ENCODE measurements around the gene CPPED1. TPM values are rescaled to one million over a fixed set of nuclear protein-coding genes. Genes with fewer than 3 reads are reported as not detected.
A peak's percentile ranks its signal among the peaks of the same experiment; 100 is the strongest.

CPPED1 gene
- total and polyA plus RNA-seq, 10 donors: 10.0 to 66.3 (median 45.4) TPM

- Histone ChIP-seq H3K4me3 (no peak overlapping the region), H3K27me3 (replicated peaks in 1 of 7) (no peaks in the 10 kb centered on the region), H3K9me3 (no peaks in the 10 kb centered on the region), H3K27ac (no peak overlapping the region), H3K36me3 (peaks cover 0 to 14% (median 0%) of the 10 kb centered on the region in 6 donors), H3K4me1 (peaks cover 11 to 59% (median 28%) of the 10 kb centered on the region in 6 donors)
- intact Hi-C loops (cut with DNase I; ENCODE audit: low total_unique reads): no loop called here
- DNase-seq: no peak
- 79 to 86% (median 84%) methylated on average over 5 of the region's 5 CpGs for WGBS, 5 donors
- no peak for TF ChIP-seq POLR2A (IDR thresholded peaks at IDR 0.05)
- TF ChIP-seq, protein P1, sequence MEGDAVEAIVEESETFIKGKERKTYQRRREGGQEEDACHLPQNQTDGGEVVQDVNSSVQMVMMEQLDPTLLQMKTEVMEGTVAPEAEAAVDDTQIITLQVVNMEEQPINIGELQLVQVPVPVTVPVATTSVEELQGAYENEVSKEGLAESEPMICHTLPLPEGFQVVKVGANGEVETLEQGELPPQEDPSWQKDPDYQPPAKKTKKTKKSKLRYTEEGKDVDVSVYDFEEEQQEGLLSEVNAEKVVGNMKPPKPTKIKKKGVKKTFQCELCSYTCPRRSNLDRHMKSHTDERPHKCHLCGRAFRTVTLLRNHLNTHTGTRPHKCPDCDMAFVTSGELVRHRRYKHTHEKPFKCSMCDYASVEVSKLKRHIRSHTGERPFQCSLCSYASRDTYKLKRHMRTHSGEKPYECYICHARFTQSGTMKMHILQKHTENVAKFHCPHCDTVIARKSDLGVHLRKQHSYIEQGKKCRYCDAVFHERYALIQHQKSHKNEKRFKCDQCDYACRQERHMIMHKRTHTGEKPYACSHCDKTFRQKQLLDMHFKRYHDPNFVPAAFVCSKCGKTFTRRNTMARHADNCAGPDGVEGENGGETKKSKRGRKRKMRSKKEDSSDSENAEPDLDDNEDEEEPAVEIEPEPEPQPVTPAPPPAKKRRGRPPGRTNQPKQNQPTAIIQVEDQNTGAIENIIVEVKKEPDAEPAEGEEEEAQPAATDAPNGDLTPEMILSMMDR (IDR thresholded peaks at IDR 0.05 in 8 of 11, conservative IDR thresholded peaks at IDR 0.05 in 3 of 11): no peak
- TF ChIP-seq POLR2AphosphoS5 (IDR thresholded peaks at IDR 0.05): no peak
These were observed 4.8 kb downstream of the CPPED1 start for GRCh38 chr16:12798846-12799245.

GRCh38 chr16:12798171-12798570 is 5.5 kb downstream of the CPPED1 start:
- H3K4me3 ChIP-seq: no peak overlapping the region
- TF ChIP-seq POLR2AphosphoS5 (IDR thresholded peaks at IDR 0.05) (no peak), POLR2A (IDR thresholded peaks at IDR 0.05) (no peak)
- TF ChIP-seq, protein P1 (IDR thresholded peaks at IDR 0.05 in 8 of 11, conservative IDR thresholded peaks at IDR 0.05 in 3 of 11): no peak
- peaks cover 11 to 55% (median 27%) of the 10 kb centered on the region in 6 donors for H3K4me1 ChIP-seq
- H3K9me3 ChIP-seq: no peaks in the 10 kb centered on the region
- H3K36me3 ChIP-seq: peaks cover 0 to 16% (median 0%) of the 10 kb centered on the region in 6 donors
- H3K27me3 ChIP-seq (replicated peaks in 1 of 7): no peaks in the 10 kb centered on the region
- H3K27ac ChIP-seq: no peak overlapping the region
- DNase-seq: no peak
- intact Hi-C loops (cut with DNase I; ENCODE audit: low total_unique reads): no loop called here

GRCh38 chr16:12796498-12796897 is 7.2 kb downstream of the CPPED1 start:
- WGBS, 5 donors: 91 to 99% (median 96%) methylated on average over 5 of the region's 5 CpGs
- TF ChIP-seq POLR2AphosphoS5 (IDR thresholded peaks at IDR 0.05): no peak
- no peak for TF ChIP-seq POLR2A (IDR thresholded peaks at IDR 0.05)
- TF ChIP-seq, protein P1 (IDR thresholded peaks at IDR 0.05 in 8 of 11, conservative IDR thresholded peaks at IDR 0.05 in 3 of 11): no peak
- no peak for DNase-seq
- intact Hi-C loops (cut with DNase I; ENCODE audit: low total_unique reads): no loop called here
- peaks cover 0 to 39% (median 11%) of the 10 kb centered on the region in 6 donors for H3K4me1 ChIP-seq
- H3K27me3 ChIP-seq (replicated peaks in 1 of 7): no peaks in the 10 kb centered on the region
- H3K9me3 ChIP-seq: peaks cover 0 to 5% (median 0%) of the 10 kb centered on the region in 8 donors
- H3K27ac ChIP-seq: no peak overlapping the region
- H3K4me3 ChIP-seq: no peak overlapping the region
- H3K36me3 ChIP-seq: peaks cover 0 to 31% (median 0%) of the 10 kb centered on the region in 6 donors

- peak; percentile 31 for DNase-seq
- Histone ChIP-seq H3K9me3 (peaks cover 0 to 5% (median 0%) of the 10 kb centered on the region in 8 donors), H3K27me3 (replicated peaks in 1 of 7) (no peaks in the 10 kb centered on the region), H3K4me1 (peaks cover 0 to 21% (median 0%) of the 10 kb centered on the region in 6 donors), H3K36me3 (peaks cover 0 to 37% (median 0%) of the 10 kb centered on the region in 6 donors), H3K27ac (no peak overlapping the region), H3K4me3 (no peak overlapping the region)
- TF ChIP-seq POLR2A (IDR thresholded peaks at IDR 0.05) (no peak), POLR2AphosphoS5 (IDR thresholded peaks at IDR 0.05) (no peak)
- TF ChIP-seq, protein P1 (IDR thresholded peaks at IDR 0.05 in 8 of 11, conservative IDR thresholded peaks at IDR 0.05 in 3 of 11): no peak
- WGBS, 5 donors: 85 to 94% (median 91%) methylated on average over 11 to 12 of the region's 12 CpGs
- intact Hi-C loops (cut with DNase I; ENCODE audit: low total_unique reads): no loop called here
These were observed 8.9 kb downstream of the CPPED1 start for GRCh38 chr16:12794486-12795387.

Data from spleen (tissue), 11 donors.